HEK293 (cell line): ENCODE measurements around the gene ACAP3.

ENCODE experiments used
- CTCF ChIA-PET: fragments of 350-600 bp; formaldehyde crosslinking; extraction: SDS; loops from one replicate; lab custom pipeline; 2021; ENCODE audit warnings: antibody characterized with exemption; lab: Yijun Ruan, JAX
- POLR2A ChIA-PET: fragments of 300-600 bp; formaldehyde crosslinking; extraction: SDS; loops from one replicate; lab custom pipeline; 2020; ENCODE audit warnings: antibody characterized with exemption, inconsistent platforms; lab: Yijun Ruan, JAX
- H3K27ac ChIP-seq: fragments of 200-500 bp; sonication (Bioruptor generic); 2 replicates; pipeline ENCODE4 v1.5.1; 2014; ENCODE audit warnings: low read depth, low read length, control low read depth, inconsistent platforms; ENCODE audit errors: extremely low read depth
- H3K36me3 ChIP-seq, 2 experiments: fragments of 200-500 bp in 1 of 2; sonication (Bioruptor generic) in 1 of 2; 1 replicate in 1 of 2; 2 replicates in 1 of 2; pipeline ENCODE4 v1.5.1; 2014 to 2017; ENCODE audit warnings: inconsistent platforms in 2 of 2, low read length in 2 of 2; ENCODE audit not compliant: control insufficient read depth in 2 of 2, insufficient read depth in 1 of 2
- H3K4me1 ChIP-seq: fragments of 200-500 bp; sonication (Bioruptor generic); 2 replicates; pipeline ENCODE4 v1.5.1; 2014; ENCODE audit warnings: mild to moderate bottlenecking, low read length, inconsistent platforms; ENCODE audit not compliant: control insufficient read depth, insufficient read depth
- H3K4me3 ChIP-seq: 2 replicates; pipeline ENCODE4 v1.5.1; 2011; ENCODE audit warnings: low read depth, mild to moderate bottlenecking, control low read depth, low read length, moderate library complexity
- H3K9me3 ChIP-seq: fragments of 200-500 bp; sonication (Bioruptor generic); 2 replicates; pipeline ENCODE4 v1.5.1; 2014; ENCODE audit warnings: low read depth, low read length, inconsistent platforms; ENCODE audit not compliant: control insufficient read depth, insufficient read depth
- AEBP2 ChIP-seq: fragments of 450-650 bp; formaldehyde crosslinking; IDR thresholded peaks from 2 replicates; pipeline ENCODE4 v1.5.1; 2016; ENCODE audit warnings: missing biosample characterization, missing genetic modification characterization, borderline replicate concordance
- BCL11A ChIP-seq: fragments of 450-650 bp; formaldehyde crosslinking; IDR thresholded peaks from 2 replicates; pipeline ENCODE4 v1.5.1; 2016; ENCODE audit warnings: low read depth, missing biosample characterization, missing genetic modification characterization
- BCL11B ChIP-seq: fragments of 450-650 bp; formaldehyde crosslinking; IDR thresholded peaks from 2 replicates; pipeline ENCODE4 v1.5.1; 2016; ENCODE audit warnings: low read depth, missing biosample characterization, missing genetic modification characterization
- HOXC10 ChIP-seq: sonication (generic); formaldehyde crosslinking; IDR thresholded peaks from 2 replicates; pipeline ENCODE4 v1.8.1; 2023; ENCODE audit warnings: mild to moderate bottlenecking, missing genetic modification reagents
- KLF16 ChIP-seq: fragments of 450-650 bp; formaldehyde crosslinking; IDR thresholded peaks from 2 replicates; pipeline ENCODE4 v1.5.1; 2017; ENCODE audit warnings: missing biosample characterization, missing genetic modification characterization
- KLF8 ChIP-seq: fragments of 450-650 bp; formaldehyde crosslinking; IDR thresholded peaks from 2 replicates; pipeline ENCODE4 v1.5.1; 2016; ENCODE audit warnings: missing biosample characterization, missing genetic modification characterization
- MYNN ChIP-seq: fragments of 450-650 bp; formaldehyde crosslinking; IDR thresholded peaks from 2 replicates; pipeline ENCODE4 v1.5.1; 2016; ENCODE audit warnings: missing biosample characterization, missing genetic modification characterization, borderline replicate concordance
- SP3 ChIP-seq: fragments of 450-650 bp; formaldehyde crosslinking; IDR thresholded peaks from 2 replicates; pipeline ENCODE4 v1.5.1; 2016; ENCODE audit warnings: missing biosample characterization, missing genetic modification characterization
- TRIM28 ChIP-seq: IDR thresholded peaks from 2 replicates; pipeline ENCODE4 v1.6.1; 2011; ENCODE audit warnings: low read length, control low read depth, borderline replicate concordance
- WT1 ChIP-seq: fragments of 450-650 bp; formaldehyde crosslinking; IDR thresholded peaks from 2 replicates; pipeline ENCODE4 v1.5.1; 2016; ENCODE audit warnings: missing biosample characterization, missing genetic modification characterization
- ZBTB17 ChIP-seq: fragments of 450-650 bp; formaldehyde crosslinking; IDR thresholded peaks from 2 replicates; pipeline ENCODE4 v1.5.1; 2016; ENCODE audit warnings: missing biosample characterization, missing genetic modification characterization
- ZBTB20 ChIP-seq: fragments of 450-650 bp; formaldehyde crosslinking; IDR thresholded peaks from 2 replicates; pipeline ENCODE4 v1.5.1; 2016; ENCODE audit warnings: missing biosample characterization, missing genetic modification characterization
- ZEB2 ChIP-seq: fragments of 450-650 bp; formaldehyde crosslinking; IDR thresholded peaks from 2 replicates; pipeline ENCODE4 v1.5.1; 2016; ENCODE audit warnings: missing biosample characterization, missing genetic modification characterization
- ZFHX2 ChIP-seq: fragments of 450-650 bp; formaldehyde crosslinking; conservative IDR thresholded peaks from 2 replicates; pipeline ENCODE4 v1.5.1; 2016; ENCODE audit warnings: missing biosample characterization, missing genetic modification characterization
- ZIC2 ChIP-seq: fragments of 450-650 bp; formaldehyde crosslinking; IDR thresholded peaks from 2 replicates; pipeline ENCODE4 v1.5.1; 2016; ENCODE audit warnings: missing biosample characterization, missing genetic modification characterization
- ZNF169 ChIP-seq: fragments of 450-650 bp; formaldehyde crosslinking; IDR thresholded peaks from 2 replicates; pipeline ENCODE4 v1.5.1; 2016; ENCODE audit warnings: missing biosample characterization, missing genetic modification characterization
- ZNF174 ChIP-seq: fragments of 450-650 bp; formaldehyde crosslinking; IDR thresholded peaks from 2 replicates; pipeline ENCODE4 v1.5.0; 2017; ENCODE audit warnings: missing biosample characterization, mild to moderate bottlenecking, missing genetic modification characterization
- ZNF335 ChIP-seq: fragments of 450-650 bp; formaldehyde crosslinking; conservative IDR thresholded peaks from 2 replicates; pipeline ENCODE4 v1.5.1; 2016; ENCODE audit warnings: missing biosample characterization, missing genetic modification characterization
- ZNF391 ChIP-seq: fragments of 450-650 bp; formaldehyde crosslinking; IDR thresholded peaks from 2 replicates; pipeline ENCODE4 v1.5.1; 2016; ENCODE audit warnings: low read depth, missing biosample characterization, missing genetic modification characterization, borderline replicate concordance
- ZNF585B ChIP-seq: fragments of 450-650 bp; formaldehyde crosslinking; IDR thresholded peaks from 2 replicates; pipeline ENCODE4 v1.5.1; 2016; ENCODE audit warnings: missing biosample characterization, missing genetic modification characterization
- ZNF610 ChIP-seq: fragments of 450-650 bp; formaldehyde crosslinking; IDR thresholded peaks from 2 replicates; pipeline ENCODE4 v1.5.1; 2016; ENCODE audit warnings: missing biosample characterization, missing genetic modification characterization, borderline replicate concordance
- ZNF621 ChIP-seq: fragments of 450-650 bp; formaldehyde crosslinking; IDR thresholded peaks from 2 replicates; pipeline ENCODE4 v1.5.1; 2017; ENCODE audit warnings: missing biosample characterization, missing genetic modification characterization
- ZNF629 ChIP-seq: fragments of 450-650 bp; formaldehyde crosslinking; IDR thresholded peaks from 2 replicates; pipeline ENCODE4 v1.5.1; 2017; ENCODE audit warnings: missing biosample characterization, missing genetic modification characterization
- TF ChIP-seq, protein P1 (sequence below): fragments of 450-650 bp; formaldehyde crosslinking; IDR thresholded peaks from 2 replicates; pipeline ENCODE4 v1.5.1; 2017; ENCODE audit warnings: missing biosample characterization, mild to moderate bottlenecking, missing genetic modification characterization, moderate library complexity
- TF ChIP-seq, protein P2 (sequence below): fragments of 450-650 bp; formaldehyde crosslinking; IDR thresholded peaks from 2 replicates; pipeline ENCODE4 v1.5.1; 2016; ENCODE audit warnings: missing biosample characterization, missing genetic modification characterization

The ACAP3 gene

DNA sequence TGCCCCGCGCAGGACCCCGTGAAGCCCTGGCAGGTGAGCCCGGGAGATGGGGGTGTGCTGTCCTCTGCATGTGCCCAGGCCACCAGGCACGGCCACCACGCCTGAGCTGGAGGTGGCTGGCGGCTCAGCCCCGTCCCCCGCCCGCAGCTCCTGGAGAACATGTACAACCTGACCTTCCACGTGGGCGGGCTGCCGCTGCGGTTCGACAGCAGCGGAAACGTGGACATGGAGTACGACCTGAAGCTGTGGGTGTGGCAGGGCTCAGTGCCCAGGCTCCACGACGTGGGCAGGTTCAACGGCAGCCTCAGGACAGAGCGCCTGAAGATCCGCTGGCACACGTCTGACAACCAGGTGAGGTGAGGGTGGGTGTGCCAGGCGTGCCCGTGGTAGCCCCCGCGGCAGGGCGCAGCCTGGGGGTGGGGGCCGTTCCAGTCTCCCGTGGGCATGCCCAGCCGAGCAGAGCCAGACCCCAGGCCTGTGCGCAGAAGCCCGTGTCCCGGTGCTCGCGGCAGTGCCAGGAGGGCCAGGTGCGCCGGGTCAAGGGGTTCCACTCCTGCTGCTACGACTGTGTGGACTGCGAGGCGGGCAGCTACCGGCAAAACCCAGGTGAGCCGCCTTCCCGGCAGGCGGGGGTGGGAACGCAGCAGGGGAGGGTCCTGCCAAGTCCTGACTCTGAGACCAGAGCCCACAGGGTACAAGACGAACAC is 25.2 kb upstream of the ACAP3 start (continued):
- TF ChIP-seq ZFHX2 (peak; percentile 65), KLF8 (tag by site-specific recombination) (peak; percentile 30; the same call in 1 of the 2 replicates), WT1 (tag by site-specific recombination) (no peak), MYNN (tag by site-specific recombination) (no peak)

- H3K4me1 ChIP-seq, result no peaks in the 10 kb centered on the region
- no peaks in the 10 kb centered on the region for H3K9me3 ChIP-seq
- CTCF ChIA-PET, result interaction anchor here (1.0 kb wide), 1 partner anchor 39 kb away, joined by 4 read pairs; no protein-coding TSS in a partner anchor
- no peak overlapping the region for H3K27ac ChIP-seq
- no peak overlapping the region for H3K4me3 ChIP-seq
- POLR2A ChIA-PET, result interaction anchor here (0.6 kb wide), 1 partner anchor 56 kb away, joined by 4 read pairs; no protein-coding TSS in a partner anchor
- peak; percentile 96 for TF ChIP-seq BCL11B (tag by site-specific recombination)
- TF ChIP-seq KLF16 (tag by site-specific recombination), result no peak
- TF ChIP-seq HOXC10 (CRISPR knock-in tag), result no peak
- peak; percentile 96 for TF ChIP-seq BCL11A (tag by site-specific recombination)
- no peak for TF ChIP-seq KLF8 (tag by site-specific recombination)
- TF ChIP-seq ZFHX2, result 0 out of 2 replicates have a peak, but pooled peaks have one; percentile 10
- TF ChIP-seq, protein P1, sequence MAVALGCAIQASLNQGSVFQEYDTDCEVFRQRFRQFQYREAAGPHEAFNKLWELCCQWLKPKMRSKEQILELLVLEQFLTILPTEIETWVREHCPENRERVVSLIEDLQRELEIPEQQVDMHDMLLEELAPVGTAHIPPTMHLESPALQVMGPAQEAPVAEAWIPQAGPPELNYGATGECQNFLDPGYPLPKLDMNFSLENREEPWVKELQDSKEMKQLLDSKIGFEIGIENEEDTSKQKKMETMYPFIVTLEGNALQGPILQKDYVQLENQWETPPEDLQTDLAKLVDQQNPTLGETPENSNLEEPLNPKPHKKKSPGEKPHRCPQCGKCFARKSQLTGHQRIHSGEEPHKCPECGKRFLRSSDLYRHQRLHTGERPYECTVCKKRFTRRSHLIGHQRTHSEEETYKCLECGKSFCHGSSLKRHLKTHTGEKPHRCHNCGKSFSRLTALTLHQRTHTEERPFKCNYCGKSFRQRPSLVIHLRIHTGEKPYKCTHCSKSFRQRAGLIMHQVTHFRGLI, result no peak
- H3K36me3 ChIP-seq, result peaks cover 0 to 46% of the 10 kb centered on the region in 2 experiments; a peak in 1 of 3 replicates
These were observed 24.5 kb upstream of the ACAP3 start for GRCh38 chr1:1332031-1332755.

GRCh38 chr1:1331068-1331965 is 23.6 kb upstream of the ACAP3 start, which contains the start of gene TAS1R3:
TAS1R3 (plus strand) TSS chr1:1331280; CDS start chr1:1331346, 66 bp downstream.
- ChIA-PET CTCF (no interaction called here), POLR2A (interaction anchor here (1.3 kb wide), 1 partner anchor 22 kb away, joined by 3 read pairs; no protein-coding TSS in a partner anchor)
- H3K4me1 ChIP-seq, result no peaks in the 10 kb centered on the region
- peaks cover 0 to 46% of the 10 kb centered on the region in 2 experiments; a peak in 1 of 3 replicates for H3K36me3 ChIP-seq
- H3K4me3 ChIP-seq, result no peak within 1 kb of the TSS
- no peak within 1 kb of the TSS for H3K27ac ChIP-seq
- H3K9me3 ChIP-seq, result no peaks in the 10 kb centered on the region
- TF ChIP-seq ZNF610, result no peak
- peak; percentile 93 for TF ChIP-seq ZIC2 (tag by site-specific recombination)
- no peak for TF ChIP-seq ZNF629
- TF ChIP-seq TRIM28, result no peak
- TF ChIP-seq, protein P2, sequence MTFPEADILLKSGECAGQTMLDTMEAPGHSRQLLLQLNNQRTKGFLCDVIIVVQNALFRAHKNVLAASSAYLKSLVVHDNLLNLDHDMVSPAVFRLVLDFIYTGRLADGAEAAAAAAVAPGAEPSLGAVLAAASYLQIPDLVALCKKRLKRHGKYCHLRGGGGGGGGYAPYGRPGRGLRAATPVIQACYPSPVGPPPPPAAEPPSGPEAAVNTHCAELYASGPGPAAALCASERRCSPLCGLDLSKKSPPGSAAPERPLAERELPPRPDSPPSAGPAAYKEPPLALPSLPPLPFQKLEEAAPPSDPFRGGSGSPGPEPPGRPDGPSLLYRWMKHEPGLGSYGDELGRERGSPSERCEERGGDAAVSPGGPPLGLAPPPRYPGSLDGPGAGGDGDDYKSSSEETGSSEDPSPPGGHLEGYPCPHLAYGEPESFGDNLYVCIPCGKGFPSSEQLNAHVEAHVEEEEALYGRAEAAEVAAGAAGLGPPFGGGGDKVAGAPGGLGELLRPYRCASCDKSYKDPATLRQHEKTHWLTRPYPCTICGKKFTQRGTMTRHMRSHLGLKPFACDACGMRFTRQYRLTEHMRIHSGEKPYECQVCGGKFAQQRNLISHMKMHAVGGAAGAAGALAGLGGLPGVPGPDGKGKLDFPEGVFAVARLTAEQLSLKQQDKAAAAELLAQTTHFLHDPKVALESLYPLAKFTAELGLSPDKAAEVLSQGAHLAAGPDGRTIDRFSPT (tag by site-specific recombination), result no peak
- TF ChIP-seq ZNF621 (tag by site-specific recombination), result no peak
- no peak for TF ChIP-seq AEBP2
- TF ChIP-seq SP3, result no peak
- no peak for TF ChIP-seq ZEB2 (tag by site-specific recombination)
- no peak for TF ChIP-seq ZNF391
- TF ChIP-seq ZBTB20, result peak; percentile 54
- TF ChIP-seq ZNF169 (tag by site-specific recombination), result no peak
- TF ChIP-seq ZNF174, result no peak
- peak; percentile 67 for TF ChIP-seq ZNF335 (tag by site-specific recombination)
- TF ChIP-seq ZBTB17 (tag by site-specific recombination), result no peak
- TF ChIP-seq ZNF585B (tag by site-specific recombination), result no peak
